Testis (tissue), 3 donors: ENCODE results near the gene CORO1C. TPM values are rescaled to one million over a fixed set of nuclear protein-coding genes. Genes with fewer than 3 reads are reported as not detected.

Source experiments
- DNase-seq: peaks from one replicate; pipeline ENCODE4 v3.0.0-alpha.2; 2019
- H3K27ac ChIP-seq, 2 donors: fragments of 200-600 bp; sonication (generic); one replicate each; pipeline ENCODE4 v1.5.1; 2019
- H3K27me3 ChIP-seq: fragments of 200-600 bp; sonication (generic); one replicate; pipeline ENCODE4 v1.5.1; 2019
- H3K36me3 ChIP-seq: fragments of 200-600 bp; sonication (generic); one replicate; pipeline ENCODE4 v1.5.1; 2017; ENCODE audit warnings: low read depth; ENCODE audit errors: missing control alignments
- H3K4me1 ChIP-seq: fragments of 200-600 bp; sonication (generic); one replicate; pipeline ENCODE4 v1.5.1; 2019
- H3K4me3 ChIP-seq, 2 donors: fragments of 200-600 bp; sonication (generic); one replicate each; pipeline ENCODE4 v1.5.1; 2017 to 2019
- H3K9me3 ChIP-seq: fragments of 200-600 bp; sonication (generic); one replicate; pipeline ENCODE4 v1.5.1; 2017
- POLR2A ChIP-seq: fragments of 450-650 bp; IDR thresholded peaks from one replicate; pipeline ENCODE4 v1.6.1; 2017; ENCODE audit warnings: antibody characterized with exemption, mild to moderate bottlenecking, moderate library complexity
- WGBS, 2 donors: methylation state at CpG; one replicate each; pipeline ENCODE4 v1.1.5; 2018; 5-methylcytosine and 5-hydroxymethylcytosine counted together
- intact Hi-C: fragments of 100-400 bp; cut with DNase I; formaldehyde crosslinking; loops from one replicate; pipeline ENCODE4 v1.15.1; 2023; ENCODE audit warnings: low total_unique reads
- polyA plus RNA-seq: library from polyadenylated mRNA; stranded (reverse); fragments of 350-450 nt; fragmentation: Illumina TruSeq; extraction: RNeasy Lipid Tissue Mini Kit (QIAGEN cat#74804); gene quantifications from one replicate; pipeline ENCODE4 v1.2.3, GENCODE V29; 2014; ENCODE audit warnings: low read depth, low replicate concordance; ENCODE audit not compliant: insufficient read depth
- total RNA-seq, 2 donors: library from RNA; depleted of rRNA; stranded (reverse); fragments of >200 nt; gene quantifications; one replicate each; pipeline ENCODE4 v1.2.3, GENCODE V29; 2016
- TF ChIP-seq, protein P1 (sequence below), 3 experiments: fragments of 450-650 bp in 2 of 3; fragments of 200-600 bp in 1 of 3; sonication (generic) in 1 of 3; IDR thresholded peaks; one replicate each; pipeline ENCODE4 v1.5.1; 2016 to 2019; ENCODE audit warnings: antibody characterized with exemption in 3 of 3, mild to moderate bottlenecking in 2 of 3, moderate library complexity in 1 of 3

The CORO1C gene
- total and polyA plus RNA-seq, 3 donors from 2014 or later, result 57.2 to 73.4 (median 70.2) TPM

DNA sequence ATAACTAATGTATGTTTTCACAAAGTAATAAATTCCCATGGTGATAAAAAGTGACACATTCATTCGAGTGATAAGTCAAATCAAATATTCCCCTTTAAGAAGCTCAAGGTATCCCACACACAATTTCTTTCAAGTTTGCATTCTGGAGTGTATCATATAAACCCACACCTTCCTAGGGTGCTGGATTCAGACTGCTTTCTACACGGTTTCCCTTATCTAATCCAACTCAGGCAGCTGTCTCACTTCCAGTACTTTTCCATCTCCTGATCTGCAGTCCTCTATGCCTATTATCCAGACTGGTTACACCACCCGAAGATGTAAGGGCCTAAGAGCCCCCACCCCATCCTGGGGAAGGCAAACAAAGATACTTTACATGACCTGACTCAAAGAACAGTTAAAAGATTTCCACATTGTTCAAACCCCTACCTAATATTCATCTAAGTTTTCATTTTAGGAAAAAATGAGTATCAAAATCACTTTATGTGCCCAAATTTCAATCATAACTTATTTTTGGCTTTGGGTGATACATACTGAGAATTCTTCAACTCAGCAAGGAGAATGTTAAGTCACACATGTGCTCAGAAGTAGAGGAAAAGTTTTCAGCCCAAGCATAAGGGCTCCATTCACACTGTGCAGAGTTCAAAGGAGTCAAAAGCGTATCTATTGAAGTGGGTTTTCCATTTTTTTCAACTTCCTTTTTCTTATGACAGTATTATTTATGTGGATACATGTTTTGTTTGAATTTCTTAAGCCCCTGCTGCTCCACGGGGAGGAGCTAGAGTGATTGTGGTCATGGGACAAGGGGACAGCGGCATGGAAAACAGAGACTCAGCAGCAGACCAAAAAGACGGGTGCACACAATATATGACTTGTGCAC lies 41.8 kb downstream of the CORO1C start:
- H3K4me3 ChIP-seq, result no peak overlapping the region
- no peaks in the 10 kb centered on the region for H3K9me3 ChIP-seq
- 42 to 48% methylated on average over 7 of the region's 7 CpGs for WGBS, 2 donors
- intact Hi-C loops, result no loop called here
- DNase-seq, result no peak
- H3K36me3 ChIP-seq, result no peaks in the 10 kb centered on the region
- TF ChIP-seq, protein P1, sequence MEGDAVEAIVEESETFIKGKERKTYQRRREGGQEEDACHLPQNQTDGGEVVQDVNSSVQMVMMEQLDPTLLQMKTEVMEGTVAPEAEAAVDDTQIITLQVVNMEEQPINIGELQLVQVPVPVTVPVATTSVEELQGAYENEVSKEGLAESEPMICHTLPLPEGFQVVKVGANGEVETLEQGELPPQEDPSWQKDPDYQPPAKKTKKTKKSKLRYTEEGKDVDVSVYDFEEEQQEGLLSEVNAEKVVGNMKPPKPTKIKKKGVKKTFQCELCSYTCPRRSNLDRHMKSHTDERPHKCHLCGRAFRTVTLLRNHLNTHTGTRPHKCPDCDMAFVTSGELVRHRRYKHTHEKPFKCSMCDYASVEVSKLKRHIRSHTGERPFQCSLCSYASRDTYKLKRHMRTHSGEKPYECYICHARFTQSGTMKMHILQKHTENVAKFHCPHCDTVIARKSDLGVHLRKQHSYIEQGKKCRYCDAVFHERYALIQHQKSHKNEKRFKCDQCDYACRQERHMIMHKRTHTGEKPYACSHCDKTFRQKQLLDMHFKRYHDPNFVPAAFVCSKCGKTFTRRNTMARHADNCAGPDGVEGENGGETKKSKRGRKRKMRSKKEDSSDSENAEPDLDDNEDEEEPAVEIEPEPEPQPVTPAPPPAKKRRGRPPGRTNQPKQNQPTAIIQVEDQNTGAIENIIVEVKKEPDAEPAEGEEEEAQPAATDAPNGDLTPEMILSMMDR (IDR thresholded peaks at IDR 0.05), result no peak
- TF ChIP-seq POLR2A, result no peak
- no peaks in the 10 kb centered on the region for H3K27me3 ChIP-seq
- peaks cover 26% of the 10 kb centered on the region for H3K4me1 ChIP-seq
- peak overlapping the region; percentile 85 to 91 for H3K27ac ChIP-seq

DNA sequence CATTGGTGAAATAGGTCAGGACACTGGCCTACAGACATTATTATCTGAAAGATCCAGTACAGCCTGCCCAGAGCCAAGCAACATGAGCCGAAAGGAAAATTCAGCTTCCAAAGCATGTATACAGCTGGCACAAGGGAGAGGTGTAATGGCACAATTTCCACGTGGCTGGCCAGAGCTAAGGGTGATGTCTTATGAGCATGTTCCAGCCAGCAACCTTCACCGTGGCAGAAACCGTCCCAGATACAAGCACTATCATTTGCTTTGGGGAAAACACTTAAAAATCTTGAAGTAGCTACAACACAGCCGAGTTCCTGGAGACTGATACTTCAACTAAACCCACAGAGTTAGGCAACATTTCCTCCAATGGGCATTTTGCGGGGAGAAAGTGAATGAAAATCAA lies 44.5 kb downstream of the CORO1C start:
- Histone ChIP-seq H3K9me3 (no peaks in the 10 kb centered on the region), H3K4me1 (peaks cover 19% of the 10 kb centered on the region), H3K27ac (peak overlapping the region in 1 of 2 donors; percentile 36), H3K36me3 (no peaks in the 10 kb centered on the region), H3K27me3 (no peaks in the 10 kb centered on the region), H3K4me3 (no peak overlapping the region)
- intact Hi-C loops, result no loop called here
- 45 to 70% methylated on average over 6 of the region's 6 CpGs for WGBS, 2 donors
- DNase-seq, result no peak
- TF ChIP-seq, protein P1 (IDR thresholded peaks at IDR 0.05), result no peak
- no peak for TF ChIP-seq POLR2A

DNA sequence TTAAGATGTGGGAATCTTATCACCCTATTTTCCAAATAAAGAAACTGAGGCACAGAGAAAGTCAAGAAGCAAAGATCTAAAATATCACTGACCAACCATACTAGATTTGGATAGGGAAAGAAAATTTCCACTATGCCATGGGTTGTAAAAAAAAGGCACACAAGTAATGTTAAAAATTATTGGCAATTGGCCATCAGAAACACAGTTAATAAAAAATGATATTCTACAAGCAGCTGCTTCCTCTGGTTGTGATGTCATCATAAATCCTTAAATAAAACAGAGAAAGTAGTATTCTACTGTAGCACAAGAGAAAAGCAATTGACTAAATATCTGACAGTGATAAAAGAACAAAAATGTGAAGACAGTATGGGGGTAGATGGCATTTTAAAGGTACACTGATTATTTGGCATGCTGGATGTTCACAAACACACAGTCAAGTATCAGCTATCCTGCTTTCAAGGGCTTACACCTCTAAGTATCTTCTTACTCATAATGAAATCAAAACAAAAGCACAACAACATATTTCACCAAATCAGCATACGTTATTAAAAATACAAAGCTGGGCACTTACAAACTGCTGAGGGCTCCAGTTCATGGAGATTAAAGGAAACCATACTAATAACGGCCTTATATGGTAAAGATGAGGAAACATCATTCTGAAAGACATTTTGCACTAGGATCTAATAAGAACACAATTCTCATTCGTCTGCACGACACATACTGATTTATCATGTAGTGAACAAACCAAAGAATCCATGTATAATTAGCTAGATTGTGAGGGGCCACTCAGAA lies 45.7 kb downstream of the CORO1C start:
- DNase-seq, result no peak
- Histone ChIP-seq H3K27ac (peak overlapping the region in 1 of 2 donors; percentile 69), H3K36me3 (no peaks in the 10 kb centered on the region), H3K4me1 (peaks cover 8% of the 10 kb centered on the region), H3K9me3 (no peaks in the 10 kb centered on the region), H3K27me3 (no peaks in the 10 kb centered on the region), H3K4me3 (no peak overlapping the region)
- TF ChIP-seq, protein P1 (IDR thresholded peaks at IDR 0.05), result no peak
- TF ChIP-seq POLR2A, result no peak
- 60 to 65% methylated on average over 4 of the region's 4 CpGs for WGBS, 2 donors
- intact Hi-C loops, result no loop called here

DNA sequence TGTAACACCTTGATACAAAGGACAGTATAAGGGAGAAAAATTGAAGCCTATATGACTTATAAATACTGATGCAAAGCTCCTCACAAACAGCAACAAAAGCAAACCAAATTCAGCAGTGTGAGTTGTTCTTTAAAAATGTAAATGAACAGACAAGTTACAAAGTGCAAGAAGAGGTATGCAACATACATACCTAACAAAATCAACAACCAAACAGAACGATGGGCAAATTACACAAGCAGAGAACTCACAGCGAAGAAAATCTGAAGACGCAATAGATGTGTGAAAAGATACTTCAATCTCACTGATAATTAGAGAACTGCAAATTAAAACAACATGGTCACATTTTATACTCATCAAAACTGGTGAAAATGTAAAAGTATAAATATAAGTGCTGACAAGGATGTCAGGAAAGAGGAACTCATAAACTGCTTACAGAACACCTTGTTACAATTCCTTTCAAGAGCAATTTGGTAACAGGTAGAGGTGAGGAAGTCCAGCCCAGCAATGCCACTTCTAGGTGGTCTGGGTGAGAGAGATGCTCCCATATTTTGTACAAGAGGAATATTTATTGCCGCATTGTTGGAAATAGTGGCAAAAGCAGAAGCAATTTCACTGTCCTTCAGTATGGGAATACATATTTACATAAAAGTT lies 47.3 kb downstream of the CORO1C start:
- Histone ChIP-seq H3K9me3 (no peaks in the 10 kb centered on the region), H3K4me3 (no peak overlapping the region), H3K27ac (peak overlapping the region in 1 of 2 donors; percentile 69), H3K36me3 (no peaks in the 10 kb centered on the region), H3K27me3 (no peaks in the 10 kb centered on the region), H3K4me1 (peaks cover 8% of the 10 kb centered on the region)
- TF ChIP-seq, protein P1 (IDR thresholded peaks at IDR 0.05), result no peak
- intact Hi-C loops, result no loop called here
- no peak for DNase-seq
- 86 to 95% methylated on average over 4 of the region's 4 CpGs for WGBS, 2 donors
